MCF 10A (cell line): ENCODE measurements around the gene CREB3L2. TPM values are rescaled to one million over a fixed set of nuclear protein-coding genes. Genes with fewer than 3 reads are reported as not detected.
"Not testable (repeated sequence)": the region's sequence is repeated elsewhere in the genome, so short reads cannot be mapped to it uniquely, and the experiment has no call there.

ENCODE experiments used
- BruUV-seq: library from RNA; stranded (reverse); fragments of 400-500 nt; replicated peaks from 2 replicates; lab custom pipeline; 2021; lab: Mats Ljungman, UMichigan
- CTCF ChIA-PET: fragments of 300-600 bp; sonication (Branson Sonifier 250); formaldehyde crosslinking; extraction: SDS; loops from one replicate; lab custom pipeline; 2021; ENCODE audit warnings: antibody characterized with exemption, inconsistent platforms; lab: Yijun Ruan, JAX
- POLR2A ChIA-PET: fragments of 300-600, 350-650 bp; sonication (Branson Sonifier 250); formaldehyde crosslinking; extraction: SDS; loops from one replicate; lab custom pipeline; 2020; ENCODE audit warnings: antibody characterized with exemption, inconsistent platforms; lab: Yijun Ruan, JAX
- DNase-seq: peaks from one replicate; pipeline ENCODE4 v3.0.0-alpha.2; 2018; ENCODE audit not compliant: unreplicated experiment
- H3K27ac Mint-ChIP-seq: one replicate; pipeline ENCODE4 v1.8.0; 2022; ENCODE audit warnings: mild to moderate bottlenecking, low read depth, mixed read lengths; ENCODE audit not compliant: unreplicated experiment
- H3K27me3 Mint-ChIP-seq: one replicate; pipeline ENCODE4 v1.8.0; 2022; ENCODE audit warnings: mixed read lengths; ENCODE audit not compliant: insufficient read depth, unreplicated experiment
- H3K36me3 Mint-ChIP-seq: one replicate; pipeline ENCODE4 v1.8.0; 2022; ENCODE audit warnings: mild to moderate bottlenecking, moderate library complexity, mixed read lengths; ENCODE audit not compliant: insufficient read depth, unreplicated experiment
- H3K4me1 Mint-ChIP-seq: one replicate; pipeline ENCODE4 v1.8.0; 2022; ENCODE audit warnings: mixed read lengths; ENCODE audit not compliant: insufficient read depth, unreplicated experiment
- H3K4me3 Mint-ChIP-seq: one replicate; pipeline ENCODE4 v1.8.0; 2022; ENCODE audit warnings: mild to moderate bottlenecking, moderate library complexity, mixed read lengths; ENCODE audit not compliant: unreplicated experiment
- H3K9me3 Mint-ChIP-seq: one replicate; pipeline ENCODE4 v1.8.0; 2022; ENCODE audit warnings: mixed read lengths; ENCODE audit not compliant: unreplicated experiment
- intact Hi-C: fragments of 100-400 bp; cut with micrococcal nuclease; formaldehyde crosslinking; loops from 2 replicates; pipeline ENCODE4 v1.14.1; 2022
- total RNA-seq: library from RNA; stranded (reverse); gene quantifications from 2 replicates; pipeline ENCODE4 v1.2.3, GENCODE V29; 2022
- TF ChIP-seq, protein P1 (sequence below): fragments of 200-600 bp; IDR thresholded peaks from one replicate; pipeline ENCODE4 v1.8.0; 2022; ENCODE audit warnings: antibody characterized with exemption, mild to moderate bottlenecking; ENCODE audit not compliant: unreplicated experiment

Gene CREB3L2
- total RNA-seq, 1 experiment from 2014 or later, result 74.2 TPM

DNA sequence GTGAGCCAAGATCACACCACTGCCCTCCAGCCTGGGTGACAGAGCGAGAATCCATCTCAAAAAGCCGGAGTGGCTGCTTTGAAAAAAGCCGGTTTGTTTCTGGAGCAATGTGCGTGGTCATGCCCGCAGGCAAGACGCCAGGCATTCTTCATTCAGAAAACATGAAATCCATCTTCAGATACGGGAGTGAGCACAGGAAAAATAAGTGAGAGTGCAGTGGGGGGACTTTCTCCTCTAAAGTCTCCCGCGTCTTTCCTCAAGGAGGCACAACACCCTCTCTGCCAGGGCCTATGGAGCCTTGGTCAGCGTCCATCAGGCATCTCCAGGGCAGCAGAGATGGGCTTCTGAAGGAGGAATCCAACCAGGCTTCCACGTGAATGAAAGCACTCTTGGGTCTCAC lies 92.8 kb downstream of the CREB3L2 start:
- ChIA-PET CTCF (interaction anchor here (2.3 to 20.5 kb wide), 2 partner anchors 9 to 95 kb away, joined by 9 to 563 read pairs; partner anchors contain the start of gene CREB3L2), POLR2A (no interaction called here)
- Mint-ChIP-seq H3K9me3 (no peaks in the 10 kb centered on the region), H3K4me3 (no peak overlapping the region), H3K4me1 (no peaks in the 10 kb centered on the region), H3K27me3 (no peaks in the 10 kb centered on the region), H3K36me3 (peaks cover 80% of the 10 kb centered on the region), H3K27ac (no peak overlapping the region)
- no TSS peak for BruUV-seq
- TF ChIP-seq, protein P1, sequence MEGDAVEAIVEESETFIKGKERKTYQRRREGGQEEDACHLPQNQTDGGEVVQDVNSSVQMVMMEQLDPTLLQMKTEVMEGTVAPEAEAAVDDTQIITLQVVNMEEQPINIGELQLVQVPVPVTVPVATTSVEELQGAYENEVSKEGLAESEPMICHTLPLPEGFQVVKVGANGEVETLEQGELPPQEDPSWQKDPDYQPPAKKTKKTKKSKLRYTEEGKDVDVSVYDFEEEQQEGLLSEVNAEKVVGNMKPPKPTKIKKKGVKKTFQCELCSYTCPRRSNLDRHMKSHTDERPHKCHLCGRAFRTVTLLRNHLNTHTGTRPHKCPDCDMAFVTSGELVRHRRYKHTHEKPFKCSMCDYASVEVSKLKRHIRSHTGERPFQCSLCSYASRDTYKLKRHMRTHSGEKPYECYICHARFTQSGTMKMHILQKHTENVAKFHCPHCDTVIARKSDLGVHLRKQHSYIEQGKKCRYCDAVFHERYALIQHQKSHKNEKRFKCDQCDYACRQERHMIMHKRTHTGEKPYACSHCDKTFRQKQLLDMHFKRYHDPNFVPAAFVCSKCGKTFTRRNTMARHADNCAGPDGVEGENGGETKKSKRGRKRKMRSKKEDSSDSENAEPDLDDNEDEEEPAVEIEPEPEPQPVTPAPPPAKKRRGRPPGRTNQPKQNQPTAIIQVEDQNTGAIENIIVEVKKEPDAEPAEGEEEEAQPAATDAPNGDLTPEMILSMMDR, result no peak
- no peak for DNase-seq
- intact Hi-C loops, result loop anchor here (10.0 kb wide), 1 partner anchor 956 kb away; no protein-coding TSS in a partner anchor

DNA sequence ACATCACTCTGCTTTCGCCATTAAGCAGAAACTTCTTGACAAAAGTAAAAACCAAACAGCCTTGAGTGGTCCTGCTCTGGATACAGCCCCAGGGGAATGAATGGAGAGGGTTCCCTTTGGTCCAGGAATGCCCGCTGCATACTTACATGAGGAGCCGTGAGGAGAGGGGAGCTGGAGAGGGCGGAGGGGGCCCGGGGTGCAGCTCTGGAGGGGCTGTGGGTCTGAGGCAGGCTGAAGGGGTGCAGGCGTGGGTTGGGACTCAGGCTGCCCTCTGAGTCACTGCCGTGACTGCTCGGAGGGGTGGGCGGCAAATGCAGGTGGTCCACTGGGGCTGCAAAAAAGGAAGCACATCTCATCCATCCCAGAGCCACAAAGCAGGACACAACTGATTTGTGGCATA lies 93.8 kb downstream of the CREB3L2 start:
- ChIA-PET CTCF (interaction anchor here (0.6 to 20.5 kb wide), 3 partner anchors 96 to 252 kb away, joined by 4 to 563 read pairs (median 5); partner anchors contain the start of gene CREB3L2), POLR2A (no interaction called here)
- no TSS peak for BruUV-seq
- no peaks in the 10 kb centered on the region for H3K9me3 Mint-ChIP-seq
- H3K27me3 Mint-ChIP-seq, result no peaks in the 10 kb centered on the region
- DNase-seq, result no peak
- no peak overlapping the region for H3K27ac Mint-ChIP-seq
- TF ChIP-seq, protein P1, result no peak
- peaks cover 76% of the 10 kb centered on the region for H3K36me3 Mint-ChIP-seq
- H3K4me3 Mint-ChIP-seq, result no peak overlapping the region
- intact Hi-C loops, result loop anchor here (10.0 kb wide), 1 partner anchor 957 kb away; no protein-coding TSS in a partner anchor
- no peaks in the 10 kb centered on the region for H3K4me1 Mint-ChIP-seq

DNA sequence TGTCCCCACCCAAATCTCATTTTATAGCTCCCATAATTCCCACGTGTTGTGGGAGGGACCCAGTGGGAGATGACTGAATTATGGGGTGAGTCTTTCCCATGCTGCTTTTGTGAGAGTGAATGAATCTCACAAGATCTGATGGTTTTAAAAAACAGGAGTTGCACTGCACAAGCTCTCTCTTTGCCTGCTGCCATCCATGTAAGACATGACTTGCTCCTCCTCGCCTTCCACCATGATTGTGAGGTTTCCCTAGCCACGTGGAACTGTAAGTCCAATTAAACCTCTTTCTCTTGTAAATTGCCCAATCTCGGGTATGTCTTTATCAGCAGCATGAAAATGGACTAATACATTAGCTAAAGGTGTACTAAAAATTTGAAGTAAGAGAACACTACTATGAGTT lies 95.2 kb downstream of the CREB3L2 start:
- ChIA-PET POLR2A (interaction anchor here (0.8 to 0.9 kb wide), 2 partner anchors 13 to 25 kb away, joined by 3 read pairs; no protein-coding TSS in a partner anchor), CTCF (interaction anchor here (0.6 to 20.5 kb wide), 10 partner anchors 10 to 832 kb away, joined by 3 to 563 read pairs (median 3); partner anchors contain the start of gene CREB3L2)
- H3K4me1 Mint-ChIP-seq, H3K4me3 Mint-ChIP-seq, H3K27me3 Mint-ChIP-seq, H3K9me3 Mint-ChIP-seq, BruUV-seq, DNase-seq, H3K27ac Mint-ChIP-seq: not testable (repeated sequence)
- intact Hi-C loops, result loop anchor here (10.0 kb wide), 1 partner anchor 958 kb away; no protein-coding TSS in a partner anchor
- peaks cover 76% of the 10 kb centered on the region for H3K36me3 Mint-ChIP-seq

DNA sequence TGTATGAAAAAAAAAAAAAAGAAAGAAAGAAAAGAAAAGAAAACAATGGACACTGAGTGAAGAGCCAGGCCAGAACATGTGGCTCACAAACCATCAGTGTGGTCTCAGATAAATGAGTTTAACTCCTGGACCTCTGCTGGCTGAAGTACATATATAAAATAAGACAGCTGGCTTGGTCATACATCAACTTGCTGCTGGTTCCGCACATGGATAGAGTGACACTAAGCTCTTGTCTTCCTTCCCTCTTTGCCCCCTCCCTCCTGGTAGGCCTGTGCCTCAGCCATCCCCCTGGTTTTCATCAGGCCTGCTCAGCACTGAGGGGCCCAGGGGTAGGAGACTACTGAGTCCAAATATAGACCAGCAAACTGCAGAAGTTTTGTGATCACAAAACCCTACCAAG lies 97.1 kb downstream of the CREB3L2 start:
- Mint-ChIP-seq H3K4me3 (no peak overlapping the region), H3K27ac (peak overlapping the region; percentile 77), H3K27me3 (no peaks in the 10 kb centered on the region), H3K36me3 (peaks cover 81% of the 10 kb centered on the region), H3K4me1 (no peaks in the 10 kb centered on the region), H3K9me3 (no peaks in the 10 kb centered on the region)
- ChIA-PET POLR2A (interaction anchor here (0.9 to 1.9 kb wide), 2 partner anchors 94 to 102 kb away, joined by 3 to 5 read pairs; no protein-coding TSS in a partner anchor), CTCF (interaction anchor here (0.7 to 20.5 kb wide), 20 partner anchors 9 to 833 kb away, joined by 3 to 563 read pairs (median 8); partner anchors contain the start of gene CREB3L2)
- intact Hi-C loops, result loop anchor here (10.0 kb wide), 1 partner anchor 960 kb away; no protein-coding TSS in a partner anchor
- TF ChIP-seq, protein P1, result no peak
- BruUV-seq, result no TSS peak
- DNase-seq, result no peak
